ENCODE data around the gene UBE3D.

DNA sequence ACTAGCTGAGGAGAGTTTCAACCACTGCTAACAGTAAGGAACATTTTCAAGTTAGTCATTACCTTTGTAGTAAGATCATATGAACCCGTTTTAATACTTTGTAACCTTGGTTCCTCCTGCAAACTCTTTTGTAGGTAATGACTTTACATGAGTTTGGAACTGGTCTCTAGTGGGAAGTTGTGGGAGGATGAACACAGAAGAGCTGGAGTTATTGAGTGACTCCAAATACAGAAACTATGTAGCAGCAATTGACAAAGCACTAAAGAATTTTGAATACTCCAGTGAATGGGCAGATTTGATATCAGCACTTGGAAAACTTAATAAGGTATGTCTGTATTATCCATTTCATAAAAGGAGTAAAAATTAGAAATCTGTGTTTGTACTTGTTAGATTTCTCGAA lies 31.1 kb upstream of the UBE3D start:
- TF ChIP-seq POLR2A (IDR thresholded peaks at IDR 0.05) = no peak
- TF ChIP-seq, protein P1, sequence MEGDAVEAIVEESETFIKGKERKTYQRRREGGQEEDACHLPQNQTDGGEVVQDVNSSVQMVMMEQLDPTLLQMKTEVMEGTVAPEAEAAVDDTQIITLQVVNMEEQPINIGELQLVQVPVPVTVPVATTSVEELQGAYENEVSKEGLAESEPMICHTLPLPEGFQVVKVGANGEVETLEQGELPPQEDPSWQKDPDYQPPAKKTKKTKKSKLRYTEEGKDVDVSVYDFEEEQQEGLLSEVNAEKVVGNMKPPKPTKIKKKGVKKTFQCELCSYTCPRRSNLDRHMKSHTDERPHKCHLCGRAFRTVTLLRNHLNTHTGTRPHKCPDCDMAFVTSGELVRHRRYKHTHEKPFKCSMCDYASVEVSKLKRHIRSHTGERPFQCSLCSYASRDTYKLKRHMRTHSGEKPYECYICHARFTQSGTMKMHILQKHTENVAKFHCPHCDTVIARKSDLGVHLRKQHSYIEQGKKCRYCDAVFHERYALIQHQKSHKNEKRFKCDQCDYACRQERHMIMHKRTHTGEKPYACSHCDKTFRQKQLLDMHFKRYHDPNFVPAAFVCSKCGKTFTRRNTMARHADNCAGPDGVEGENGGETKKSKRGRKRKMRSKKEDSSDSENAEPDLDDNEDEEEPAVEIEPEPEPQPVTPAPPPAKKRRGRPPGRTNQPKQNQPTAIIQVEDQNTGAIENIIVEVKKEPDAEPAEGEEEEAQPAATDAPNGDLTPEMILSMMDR (IDR thresholded peaks at IDR 0.05) = no peak
